IPS-11a (cell line): ENCODE data around the gene CFAP206.

Source experiments
- H3K4me3 ChIP-seq: one replicate; pipeline ENCODE4 v1.5.1; 2013; ENCODE audit warnings: low read depth, low read length, control low read depth

The CFAP206 gene, protein sequence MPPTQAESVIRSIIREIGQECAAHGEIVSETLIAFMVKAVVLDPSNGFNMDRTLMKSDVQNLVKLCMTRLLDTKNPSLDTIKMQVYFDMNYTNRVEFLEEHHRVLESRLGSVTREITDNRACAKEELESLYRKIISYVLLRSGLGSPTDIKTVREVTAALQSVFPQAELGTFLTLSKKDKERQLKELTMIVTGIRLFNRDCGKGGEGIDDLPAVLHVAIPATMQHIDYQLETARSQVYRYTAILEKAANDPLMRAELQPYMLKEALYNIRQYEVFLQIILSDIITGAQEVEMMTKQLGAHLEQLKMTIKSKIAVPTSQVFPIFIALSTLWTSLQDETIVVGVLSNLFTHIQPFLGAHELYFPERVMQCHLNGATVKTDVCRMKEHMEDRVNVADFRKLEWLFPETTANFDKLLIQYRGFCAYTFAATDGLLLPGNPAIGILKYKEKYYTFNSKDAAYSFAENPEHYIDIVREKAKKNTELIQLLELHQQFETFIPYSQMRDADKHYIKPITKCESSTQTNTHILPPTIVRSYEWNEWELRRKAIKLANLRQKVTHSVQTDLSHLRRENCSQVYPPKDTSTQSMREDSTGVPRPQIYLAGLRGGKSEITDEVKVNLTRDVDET

DNA sequence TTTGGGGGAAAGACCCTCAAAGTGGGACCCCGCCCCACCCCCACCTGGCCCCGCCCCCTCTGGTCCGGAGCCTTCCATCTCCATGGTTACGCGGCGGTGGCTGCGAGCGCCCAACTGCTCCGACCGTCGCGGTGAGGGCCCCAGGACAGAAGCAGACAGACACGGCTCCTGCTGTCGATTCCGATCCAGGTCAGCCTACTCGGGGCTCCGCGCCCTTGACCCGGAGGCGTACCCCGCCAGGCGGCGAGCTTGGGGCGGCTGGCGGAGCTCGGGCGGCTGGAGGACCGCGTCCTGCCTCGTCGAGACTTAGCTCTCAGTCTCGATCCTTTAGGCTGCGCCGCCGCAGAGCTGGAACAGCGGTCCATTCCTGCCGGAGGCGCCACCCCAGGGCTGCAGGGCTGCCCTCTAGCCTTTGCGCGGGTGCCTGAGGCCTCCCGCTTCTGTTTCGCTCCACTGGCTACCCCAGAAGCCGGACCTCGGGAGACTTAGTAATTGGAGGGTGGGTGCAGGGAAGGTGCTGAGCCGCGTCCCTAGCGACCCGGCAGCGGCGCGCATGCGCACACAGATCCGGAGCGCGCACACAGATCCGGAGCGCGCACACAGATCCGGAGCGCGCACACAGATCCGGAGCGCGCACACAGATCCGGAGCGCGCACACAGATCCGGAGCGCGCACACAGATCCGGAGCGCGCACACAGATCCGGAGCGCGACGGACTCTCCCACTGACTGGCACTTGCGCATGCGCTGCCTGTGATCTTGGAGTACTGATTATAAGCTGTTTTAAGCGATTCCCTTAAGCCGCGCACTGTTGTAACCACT is at the start of gene CFAP206:
Gene CFAP206, plus strand, starts transcription at position 72 of the 820 bp plus-strand sequence. CDS start 1,868 bp downstream, outside the sequence.
- peak within 1 kb of the TSS; percentile 92 for H3K4me3 ChIP-seq

DNA sequence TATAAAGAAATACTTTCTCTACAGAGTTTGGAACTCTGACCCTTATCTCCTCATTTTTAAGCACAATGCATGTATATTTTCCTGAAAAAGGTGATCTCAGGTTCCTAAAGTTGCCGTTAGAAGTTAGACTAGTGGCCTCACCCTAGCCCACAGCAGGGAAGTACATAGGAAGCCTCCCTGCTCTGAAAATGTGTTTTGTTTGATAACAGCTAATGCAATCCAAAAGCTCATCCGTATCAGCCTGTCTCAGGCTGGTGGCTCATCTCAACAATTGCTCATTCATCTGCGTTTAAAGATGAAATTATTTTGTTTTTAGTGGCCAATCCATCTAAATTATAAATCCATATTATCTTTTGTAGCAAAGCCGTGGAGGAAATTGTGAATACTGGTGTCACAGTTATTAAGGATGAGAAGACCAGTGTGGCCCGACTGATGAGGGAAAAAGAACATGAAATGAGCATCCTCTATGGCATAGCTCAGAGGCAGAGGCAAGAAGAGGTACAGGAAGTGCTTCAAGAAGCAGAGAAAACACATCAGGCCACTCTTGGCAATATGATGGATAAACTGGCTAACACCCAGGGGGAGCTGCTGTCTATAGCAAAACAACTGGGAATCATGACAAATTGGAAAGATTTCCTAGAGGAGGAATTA is 43.0 kb upstream of the CFAP206 start:
- H3K4me3 ChIP-seq, result no peak overlapping the region

DNA sequence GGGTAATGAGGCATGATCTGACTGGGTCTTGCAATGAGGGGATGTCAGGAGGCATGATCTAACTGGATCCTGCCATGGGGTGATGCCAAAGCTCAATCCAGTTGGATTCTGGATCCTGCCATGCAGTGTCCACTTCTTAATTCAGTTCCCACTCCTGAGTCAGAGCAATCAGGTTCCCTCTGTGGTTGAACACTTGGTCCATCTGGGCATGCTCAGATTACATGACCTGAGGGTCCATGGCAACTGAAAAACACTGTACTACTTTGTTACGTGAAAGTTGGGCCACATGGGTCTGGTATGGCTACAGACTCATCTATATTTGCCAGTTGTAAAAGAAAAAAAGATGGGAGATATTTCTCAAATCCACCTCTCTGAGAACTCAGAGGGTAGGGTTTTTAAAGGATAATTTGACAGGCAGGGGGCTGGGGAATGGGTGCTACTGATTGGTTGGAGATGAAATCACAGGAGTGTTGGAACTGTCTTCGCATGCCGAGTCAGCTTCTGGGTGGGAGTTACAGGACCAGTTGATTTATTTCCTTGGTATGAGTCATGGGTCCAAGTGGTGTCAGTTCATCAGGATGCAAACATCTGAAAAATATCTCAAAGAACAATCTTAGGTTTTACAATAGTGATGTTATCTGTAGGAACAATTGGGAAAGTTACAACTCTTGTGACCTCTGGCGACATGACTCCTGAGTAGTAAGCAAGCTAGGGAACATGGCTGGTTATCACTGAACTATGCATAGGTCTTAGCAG is 41.5 kb upstream of the CFAP206 start:
- H3K4me3 ChIP-seq, result no peak overlapping the region

DNA sequence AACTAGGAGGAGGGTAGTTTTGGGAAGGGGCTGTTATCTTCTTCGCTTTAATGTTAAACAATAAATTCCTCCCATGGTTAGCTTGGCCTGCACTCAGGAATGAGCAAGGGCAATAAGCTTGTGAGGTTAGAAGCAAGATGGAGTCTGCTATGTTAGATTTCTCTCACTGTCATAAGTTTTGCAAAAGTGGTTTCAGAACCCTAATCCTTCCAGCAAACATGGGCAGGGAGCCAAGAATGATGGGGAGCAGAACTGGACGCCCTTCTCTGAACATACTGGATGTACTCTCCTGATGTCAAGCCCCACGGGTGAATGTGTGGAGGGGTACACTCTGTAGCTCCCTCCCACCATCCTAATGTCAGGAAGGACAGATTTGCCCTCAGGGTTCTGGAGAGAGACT is 40.9 kb upstream of the CFAP206 start:
- no peak overlapping the region for H3K4me3 ChIP-seq

DNA sequence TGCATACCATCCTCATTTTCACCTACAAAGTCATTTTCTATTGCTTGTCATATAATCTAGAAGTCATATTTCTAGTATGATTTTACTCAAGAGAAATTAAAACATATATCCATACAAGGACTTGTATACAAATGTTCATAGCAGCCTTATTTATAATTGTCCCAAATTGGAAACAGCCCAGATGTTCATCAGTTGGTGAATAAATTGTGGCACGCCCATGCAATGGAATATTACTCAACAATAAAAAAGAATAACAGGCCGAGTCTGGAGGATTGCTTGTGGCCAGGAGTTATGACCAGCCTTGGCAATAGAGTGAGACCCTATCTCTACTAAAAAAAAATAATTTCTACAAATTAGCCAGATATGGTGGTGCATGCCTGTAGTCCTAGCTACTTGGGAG is 34.4 kb upstream of the CFAP206 start:
- no peak overlapping the region for H3K4me3 ChIP-seq

DNA sequence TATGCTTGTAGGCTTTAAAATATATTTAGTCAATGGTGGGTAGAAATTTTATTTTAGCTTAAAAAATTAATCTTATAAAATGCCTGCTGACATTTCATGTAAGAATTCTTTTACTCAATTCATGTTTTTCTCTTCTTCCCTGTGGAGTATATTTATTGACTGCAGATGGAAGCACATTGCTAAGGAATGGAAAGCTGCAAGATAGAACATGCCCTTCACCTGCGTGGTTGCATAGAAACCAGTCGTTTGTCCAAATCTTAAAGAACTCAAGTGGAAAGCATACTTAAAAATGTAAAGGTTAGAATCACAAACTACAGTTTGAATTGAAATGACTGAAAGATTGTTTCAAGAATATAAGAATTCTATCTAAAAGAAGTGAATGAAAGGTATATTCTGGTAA is 32.5 kb upstream of the CFAP206 start:
- no peak overlapping the region for H3K4me3 ChIP-seq

DNA sequence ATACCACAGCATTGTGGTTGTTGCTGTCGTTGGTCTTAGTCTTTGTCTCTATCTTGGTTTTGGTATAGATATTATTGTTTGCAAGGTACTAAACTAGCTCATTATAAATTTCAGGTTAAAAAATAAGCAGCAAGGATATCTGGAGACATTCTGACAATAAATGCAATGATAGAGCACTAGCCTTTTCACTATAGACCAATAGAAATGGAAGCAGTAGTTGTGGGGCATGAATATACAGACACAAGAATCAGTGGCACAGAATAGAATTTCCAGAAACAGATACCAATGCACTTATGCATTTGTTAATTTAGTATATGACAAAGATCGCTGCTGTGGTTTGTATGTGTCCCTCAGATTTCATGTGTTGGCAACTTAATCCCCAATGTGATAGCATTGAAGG is 31.1 kb upstream of the CFAP206 start:
- H3K4me3 ChIP-seq, result no peak overlapping the region

DNA sequence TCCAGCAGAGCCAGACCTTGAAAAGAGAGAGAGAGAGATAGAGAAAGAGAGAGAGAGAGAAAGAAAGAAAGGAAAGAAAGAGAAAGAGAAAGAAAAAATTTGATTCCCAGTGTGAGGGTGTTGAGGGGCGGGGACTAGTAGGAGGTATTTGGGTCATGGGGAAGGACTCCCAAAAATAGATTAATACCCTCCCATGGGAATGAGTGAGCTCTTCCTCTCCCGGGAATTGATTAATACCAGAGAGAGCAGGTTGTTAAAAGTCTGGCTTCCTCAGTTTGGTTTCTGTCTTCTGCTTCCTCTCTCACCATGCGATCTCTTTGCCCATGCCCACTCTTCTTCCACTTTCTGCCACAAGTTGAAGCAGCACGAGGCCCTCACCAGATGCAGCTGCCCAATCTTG is 28.8 kb upstream of the CFAP206 start:
- no peak overlapping the region for H3K4me3 ChIP-seq

DNA sequence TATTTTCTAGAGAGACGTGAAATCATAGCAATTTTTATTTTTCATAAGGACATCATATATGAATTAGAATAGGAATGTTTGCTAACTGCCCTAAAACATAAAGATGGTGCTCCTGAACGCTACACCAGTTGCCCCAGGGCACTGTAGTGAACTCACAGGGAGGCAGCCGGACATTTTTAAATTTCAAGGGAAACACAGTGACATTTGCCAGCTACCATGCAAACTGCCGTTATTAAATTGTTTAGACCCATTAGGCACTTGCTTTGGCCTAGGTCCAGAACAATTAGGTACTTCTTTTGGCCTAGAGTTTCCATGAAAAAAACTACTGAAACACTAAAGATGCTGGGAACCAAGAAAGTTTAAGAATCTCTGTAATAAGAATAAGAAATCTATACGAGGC is 24.9 kb upstream of the CFAP206 start:
- no peak overlapping the region for H3K4me3 ChIP-seq

DNA sequence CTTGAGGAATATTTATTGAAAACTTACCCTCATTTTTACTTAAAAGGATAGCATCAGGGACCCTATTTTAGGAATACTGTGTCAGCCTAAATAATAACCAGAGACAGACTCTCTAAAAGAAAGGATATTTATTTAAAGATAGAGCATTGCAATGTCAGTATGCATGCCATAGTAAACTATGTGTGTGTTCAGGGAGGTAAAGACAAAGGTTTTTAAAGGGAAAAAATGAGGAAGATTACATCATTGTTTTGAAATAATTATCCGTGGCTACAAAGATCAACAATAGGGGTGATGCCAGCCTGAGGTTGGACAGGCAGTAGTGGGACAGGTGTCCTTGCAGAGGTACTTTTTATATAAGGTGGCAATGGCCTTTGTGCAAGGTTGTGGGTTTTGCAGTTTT is 23.7 kb upstream of the CFAP206 start:
- H3K4me3 ChIP-seq, result no peak overlapping the region

DNA sequence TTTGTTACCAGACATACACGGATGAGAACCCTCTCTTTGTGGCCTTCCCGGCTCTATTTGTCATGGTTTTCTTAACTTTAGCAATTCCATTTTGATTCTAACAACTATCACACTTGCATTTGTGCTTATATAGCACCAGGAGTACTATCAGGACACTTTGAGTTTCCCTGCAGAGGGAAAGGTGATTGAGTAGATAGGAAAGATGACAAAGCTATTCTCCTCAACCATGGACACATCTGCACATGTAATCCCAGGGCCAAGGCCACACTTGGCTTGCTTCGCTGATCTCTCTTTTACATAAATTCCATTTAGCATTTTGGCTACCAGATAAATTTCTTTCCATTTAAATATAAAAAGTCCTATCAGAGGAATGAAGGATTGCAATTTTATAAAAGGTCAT is 23.3 kb upstream of the CFAP206 start:
- H3K4me3 ChIP-seq, result no peak overlapping the region

DNA sequence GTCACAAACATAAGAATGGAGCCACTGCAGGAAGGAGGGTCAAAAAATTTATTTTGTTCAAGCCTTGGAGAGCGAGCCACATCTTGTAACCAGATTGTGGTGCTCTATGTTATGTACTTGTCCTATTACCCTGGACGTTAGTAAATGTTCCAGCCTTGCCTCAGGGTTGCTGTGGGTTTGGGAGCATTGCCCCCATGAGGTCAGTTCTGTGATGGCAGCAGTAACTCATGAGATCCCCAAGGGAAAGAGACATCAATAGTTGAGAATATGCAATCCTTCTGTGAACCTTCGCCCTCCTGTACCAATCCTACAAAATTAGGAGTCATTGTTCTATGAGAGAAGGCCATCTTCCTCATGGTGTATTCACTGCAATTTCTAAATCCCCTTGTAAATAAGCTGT is 16.4 kb upstream of the CFAP206 start:
- no peak overlapping the region for H3K4me3 ChIP-seq

DNA sequence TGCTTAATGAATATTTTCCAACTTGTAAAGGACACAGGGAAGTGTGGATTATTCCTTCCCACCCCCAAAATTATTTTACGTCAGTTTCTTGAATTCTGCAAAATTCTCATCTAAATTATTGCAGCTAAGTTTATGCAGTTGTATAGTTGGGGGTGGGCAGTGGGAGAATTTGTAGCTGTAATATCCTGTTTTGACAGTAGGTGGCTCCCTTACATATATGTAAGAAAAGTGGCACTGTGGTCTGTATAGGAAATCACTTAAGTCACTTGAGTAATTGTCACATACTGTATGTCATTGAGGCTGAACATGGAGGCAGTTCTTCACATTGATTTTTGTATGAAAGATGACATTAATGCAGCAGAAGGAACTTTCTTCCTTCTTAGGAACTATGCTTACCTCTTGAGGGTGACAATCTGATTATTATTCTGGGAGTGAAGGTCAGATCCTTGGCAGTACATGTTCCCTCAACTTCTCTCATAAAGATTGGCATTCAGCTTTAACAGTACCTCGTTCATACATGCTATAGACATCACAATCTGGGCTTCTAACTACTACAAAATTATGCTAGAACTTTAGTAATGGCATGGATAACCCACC is 14.6 kb upstream of the CFAP206 start:
- H3K4me3 ChIP-seq, result no peak overlapping the region

DNA sequence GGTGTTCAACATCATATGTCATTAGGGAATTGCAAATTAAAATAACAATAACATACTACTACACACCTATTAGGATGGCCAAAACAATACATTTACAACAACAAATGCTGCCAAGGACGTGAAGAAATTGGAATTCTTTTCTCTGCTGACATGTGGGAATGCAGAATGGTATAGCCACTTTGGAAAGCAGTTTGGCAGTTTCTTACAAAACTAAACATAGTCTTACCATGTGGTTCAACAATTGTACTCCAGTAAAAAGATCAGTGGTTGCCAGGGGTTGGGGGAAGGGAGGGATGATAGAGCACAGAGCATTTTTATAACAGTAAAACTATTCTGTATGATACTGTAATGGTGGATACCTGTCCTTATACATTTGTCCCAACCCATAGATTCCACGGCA is 12.3 kb upstream of the CFAP206 start:
- H3K4me3 ChIP-seq, result no peak overlapping the region

DNA sequence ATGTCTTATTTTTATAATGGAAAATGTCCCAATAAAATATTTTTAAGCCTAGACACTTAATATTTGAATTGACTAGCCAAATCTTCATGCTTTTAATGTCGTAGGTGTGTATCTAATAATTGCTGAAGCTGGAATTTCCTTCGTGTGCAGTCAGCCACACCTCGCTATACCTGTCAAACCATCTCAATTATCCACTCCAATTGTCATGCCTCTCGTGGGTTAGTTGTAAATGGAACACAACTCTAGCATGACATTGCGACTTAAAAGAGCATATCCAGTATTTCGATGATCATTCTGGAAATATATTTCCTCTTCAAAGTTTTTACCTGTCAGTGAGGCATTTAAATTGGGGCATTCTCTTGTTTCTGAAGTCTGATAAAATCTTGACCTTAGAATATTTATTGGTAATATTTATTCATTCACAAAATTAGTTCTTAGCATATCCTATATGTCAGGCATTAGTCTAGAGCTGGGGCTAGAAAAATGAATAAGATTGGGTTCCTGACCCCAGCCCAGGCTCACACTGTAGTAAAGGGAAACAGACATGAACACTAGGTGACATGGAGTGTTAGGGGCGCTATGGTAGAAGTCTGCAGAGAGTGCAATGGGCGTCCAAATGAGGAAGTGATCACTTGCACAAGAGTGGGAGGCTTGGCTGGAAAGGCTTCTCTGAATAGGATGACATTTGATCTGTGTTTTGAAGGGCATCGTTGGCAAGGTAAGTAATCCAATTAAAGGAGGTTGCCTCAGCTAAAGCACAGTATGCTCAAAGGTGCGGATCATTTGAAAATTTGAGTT is 11.0 kb upstream of the CFAP206 start:
- no peak overlapping the region for H3K4me3 ChIP-seq

DNA sequence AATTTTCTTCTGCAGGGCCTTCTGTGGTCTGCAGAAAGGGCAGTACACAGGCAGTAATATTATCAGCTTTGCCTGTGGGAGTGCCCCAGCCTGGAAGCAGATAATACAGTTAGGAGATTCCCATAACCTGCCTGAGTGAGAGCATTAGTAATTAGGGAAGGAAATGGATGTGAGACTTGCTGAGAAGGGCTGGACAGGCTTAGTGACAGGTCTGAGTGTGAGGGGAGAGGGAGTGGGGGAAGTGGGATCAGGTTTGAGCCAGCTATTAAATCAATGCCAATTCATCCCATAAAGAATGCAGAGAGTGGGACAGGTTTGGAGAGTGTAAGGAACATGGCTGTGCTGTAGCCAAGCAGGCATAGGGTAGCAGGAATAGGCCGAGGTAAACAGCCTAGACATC is 10.1 kb upstream of the CFAP206 start:
- no peak overlapping the region for H3K4me3 ChIP-seq

DNA sequence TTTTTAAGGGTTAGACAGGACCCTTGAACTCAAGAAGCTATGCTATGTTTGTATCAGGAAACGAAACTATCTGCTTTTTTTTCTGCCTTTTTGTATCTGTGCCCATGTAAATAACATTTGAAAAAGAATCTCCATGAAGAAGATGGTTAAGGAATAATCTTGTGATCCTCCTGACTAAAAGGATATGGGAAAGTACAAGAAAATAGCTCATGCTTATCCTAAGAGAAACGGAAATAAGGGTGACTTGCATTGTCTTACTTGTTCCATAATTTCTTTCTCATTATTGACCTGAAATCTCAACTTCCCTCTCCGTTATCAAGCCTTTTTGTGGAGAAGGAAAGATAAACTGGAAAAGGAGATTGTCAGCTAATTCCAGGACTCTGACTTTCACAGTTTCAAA is 5.9 kb upstream of the CFAP206 start:
- no peak overlapping the region for H3K4me3 ChIP-seq

DNA sequence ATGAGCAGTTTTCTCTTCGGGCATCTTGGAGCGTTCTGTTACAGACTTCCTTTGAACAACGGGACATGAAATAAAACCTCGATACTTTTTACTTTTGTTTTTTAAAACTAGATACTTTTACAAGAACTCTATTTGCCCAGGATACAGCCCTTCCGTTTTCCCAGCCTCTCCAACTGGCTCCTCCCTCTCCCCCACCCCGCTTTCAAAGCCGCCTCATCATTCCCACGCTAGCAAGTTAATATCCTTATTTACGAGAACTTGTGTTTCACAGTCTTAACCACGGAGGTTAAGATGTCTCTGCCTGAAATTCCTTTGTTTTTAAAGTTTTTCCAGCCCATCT is 241 bp upstream of the CFAP206 start:
- H3K4me3 ChIP-seq, result peak overlapping the region; percentile 92

DNA sequence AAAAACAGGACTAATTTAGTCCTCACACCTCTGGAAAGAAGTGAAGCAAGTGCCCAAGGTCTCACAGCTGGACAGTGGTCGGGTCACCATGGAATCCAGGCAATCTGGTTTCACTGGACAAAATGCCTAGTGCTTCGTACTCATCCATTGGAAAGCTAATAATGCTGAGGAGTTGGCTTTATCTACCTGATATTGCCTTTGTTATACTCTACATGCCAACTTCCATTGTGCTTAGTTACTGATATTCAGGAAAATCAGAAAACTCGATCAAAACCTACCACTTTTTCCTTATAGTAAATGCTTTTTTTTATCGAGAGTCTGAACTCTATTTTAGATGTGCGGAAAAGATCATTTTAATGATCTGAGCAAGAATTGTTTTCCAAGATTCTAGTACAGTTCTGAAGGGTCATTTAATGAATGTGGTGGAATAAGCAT is 966 bp downstream of the CFAP206 start:
- peak overlapping the region; percentile 92 for H3K4me3 ChIP-seq
